EH (cell line): Measurements from ENCODE around the gene PYM1.

Experiments
- DNase-seq: peaks from one replicate; pipeline ENCODE4 v3.0.0-alpha.2; 2015; ENCODE audit warnings: low read depth

Gene PYM1

DNA sequence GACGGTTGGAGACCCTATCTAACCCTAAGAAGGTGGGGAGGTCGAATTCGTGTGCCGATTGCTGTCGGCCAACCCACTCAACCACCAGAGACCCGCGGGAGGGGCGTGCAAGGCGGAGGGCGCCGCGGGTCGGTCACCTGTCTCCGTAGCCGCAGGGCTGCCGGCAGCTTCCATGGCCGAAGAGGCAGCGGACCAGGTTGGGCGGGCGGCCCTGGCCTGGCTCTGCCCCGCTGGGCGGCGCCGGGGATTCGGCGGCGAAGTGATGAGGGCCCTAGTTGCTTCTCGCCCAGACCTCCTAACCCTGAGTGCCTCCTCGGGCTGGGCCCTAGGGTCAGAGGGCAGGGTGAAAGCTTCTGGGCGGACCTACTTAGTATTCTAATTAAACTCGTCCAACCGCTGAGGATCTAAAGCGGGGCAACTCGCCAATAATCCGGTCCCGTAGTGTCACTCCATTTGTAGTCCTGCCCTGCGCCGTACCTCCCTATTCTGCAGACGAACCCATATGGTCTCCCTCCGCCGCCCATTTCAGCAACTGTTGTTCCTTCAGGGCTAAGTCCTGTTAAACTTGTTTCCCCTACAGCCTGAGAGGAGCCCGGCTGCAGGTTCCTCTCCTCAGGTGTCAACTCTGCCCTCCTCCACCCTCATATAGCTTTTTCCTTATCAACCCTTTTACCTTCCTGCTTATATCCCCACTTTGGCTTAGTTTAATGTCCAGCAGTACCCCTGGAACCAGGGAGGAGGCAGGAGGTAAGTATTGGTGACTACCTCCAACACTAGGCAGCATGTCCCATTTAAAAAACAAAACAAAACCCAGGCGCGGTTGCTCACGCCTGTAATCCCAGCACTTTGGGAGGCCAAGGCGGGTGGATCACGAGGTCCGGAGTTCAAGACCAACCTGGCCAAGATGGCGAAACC lies at the start of gene PYM1:
Gene PYM1 (minus strand): TSS at position 307 of the 915 bp plus-strand sequence. CDS start 133 bp downstream, at position 174.
- DNase-seq = peak; percentile 75

DNA sequence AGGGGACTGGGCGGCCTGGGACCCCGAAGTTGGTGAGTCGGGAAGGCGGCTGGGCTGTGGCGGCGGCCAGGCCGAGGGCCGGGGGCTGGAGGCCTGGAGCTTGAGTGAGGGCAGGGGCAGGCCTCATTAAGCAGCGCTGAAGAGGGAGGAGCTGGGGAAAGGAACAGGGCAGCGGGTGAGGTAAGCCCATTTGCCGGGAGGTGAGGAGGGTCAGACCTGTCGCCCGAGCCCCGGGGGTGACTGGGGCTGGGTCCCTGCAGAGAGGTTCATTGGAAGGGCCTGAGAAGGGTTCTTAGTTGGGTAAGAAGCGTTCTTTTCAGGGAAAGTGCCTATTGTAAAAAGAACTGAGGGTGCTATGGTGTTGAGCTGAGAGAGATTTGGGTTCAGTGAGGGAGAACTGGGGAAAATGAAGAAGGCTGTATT lies 46.6 kb upstream of the PYM1 start:
- DNase-seq = peak; percentile 60

DNA sequence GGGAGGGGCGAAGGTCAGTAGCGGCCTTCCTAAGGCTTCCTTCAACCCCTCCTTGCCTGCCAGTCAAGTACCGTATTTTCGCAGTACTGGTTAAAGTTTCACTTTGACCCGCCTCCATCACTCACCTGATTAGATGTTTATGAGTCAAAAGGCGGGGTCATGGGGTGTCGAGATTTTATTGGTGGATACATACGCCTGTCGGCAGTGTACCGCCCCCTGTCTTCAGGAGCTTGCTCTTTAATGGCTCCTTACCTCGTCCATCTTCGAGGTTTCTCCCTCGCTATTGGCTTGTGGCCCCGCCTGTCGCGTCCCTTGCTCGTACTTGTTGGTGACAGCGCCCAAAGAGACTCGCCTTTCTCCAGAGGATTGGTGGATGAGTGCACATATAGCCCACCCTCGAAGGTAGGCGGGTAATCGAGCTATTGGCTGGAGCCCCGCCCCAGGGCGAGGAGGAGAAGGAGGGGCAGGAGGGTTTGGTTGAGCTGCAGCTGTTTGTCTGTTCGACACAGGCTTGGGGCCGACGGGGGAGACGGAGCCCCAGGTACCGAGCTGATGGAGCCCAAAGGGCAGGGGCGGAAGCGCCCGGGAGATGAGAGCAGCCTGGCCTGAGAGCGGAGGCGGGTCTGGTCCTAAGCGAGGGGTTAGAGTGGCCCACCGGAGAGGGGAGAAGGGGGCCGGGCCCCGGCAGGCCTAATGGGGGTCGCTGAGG lies 46.1 kb upstream of the PYM1 start, which contains the start of gene RAB5B:
Gene RAB5B (plus strand): TSS at position 480 of the 709 bp plus-strand sequence. CDS start 12,883 bp downstream, outside the sequence.
- peak; percentile 100 for DNase-seq

DNA sequence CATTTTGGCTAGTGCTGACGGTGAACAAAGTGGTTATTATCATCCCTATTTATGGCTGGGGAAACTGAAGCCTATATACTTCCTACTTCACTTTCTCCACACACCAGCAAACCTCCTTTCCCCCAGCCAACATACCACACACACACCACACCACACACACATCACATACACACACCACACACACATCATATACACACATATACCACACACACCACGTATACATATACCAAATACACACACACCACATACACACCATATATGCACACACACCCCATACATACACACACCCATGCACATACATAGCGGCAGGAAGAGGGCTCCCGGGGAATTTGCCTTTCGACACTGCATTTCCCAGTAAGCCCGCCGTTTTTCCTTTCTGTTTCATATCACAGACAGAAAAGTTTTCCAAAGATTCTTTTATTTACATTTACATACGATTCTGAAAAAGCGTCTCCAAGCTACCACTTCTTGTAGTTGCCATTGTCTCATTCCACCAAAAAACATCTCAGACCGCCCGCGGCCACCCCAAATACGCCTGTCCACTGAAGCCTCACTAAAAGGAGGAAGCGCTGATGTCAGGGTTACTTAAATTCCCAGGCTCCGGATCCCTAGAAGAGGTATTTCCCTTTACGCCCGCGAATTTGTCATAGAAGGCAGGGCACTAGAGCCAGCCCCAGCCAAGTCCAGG lies 45.4 kb upstream of the PYM1 start:
- no peak for DNase-seq

DNA sequence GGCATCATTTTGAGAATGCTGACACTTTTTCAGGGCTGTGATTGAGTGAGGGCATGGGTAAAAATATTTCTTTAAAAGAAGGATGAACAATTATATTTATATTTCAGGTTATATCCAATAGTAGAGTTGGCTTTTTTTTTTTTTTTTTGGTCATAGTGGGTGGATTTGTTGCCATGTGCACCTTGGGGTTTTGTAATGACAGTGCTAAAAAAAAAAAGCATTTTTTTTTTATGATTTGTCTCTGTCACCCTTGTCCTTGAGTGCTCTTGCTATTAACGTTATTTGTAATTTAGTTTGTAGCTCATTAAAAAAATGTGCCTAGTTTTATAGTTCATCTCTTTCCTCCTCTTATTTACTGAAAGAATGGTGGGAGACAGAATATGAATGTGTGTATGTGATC lies 44.8 kb upstream of the PYM1 start:
- DNase-seq = no peak

DNA sequence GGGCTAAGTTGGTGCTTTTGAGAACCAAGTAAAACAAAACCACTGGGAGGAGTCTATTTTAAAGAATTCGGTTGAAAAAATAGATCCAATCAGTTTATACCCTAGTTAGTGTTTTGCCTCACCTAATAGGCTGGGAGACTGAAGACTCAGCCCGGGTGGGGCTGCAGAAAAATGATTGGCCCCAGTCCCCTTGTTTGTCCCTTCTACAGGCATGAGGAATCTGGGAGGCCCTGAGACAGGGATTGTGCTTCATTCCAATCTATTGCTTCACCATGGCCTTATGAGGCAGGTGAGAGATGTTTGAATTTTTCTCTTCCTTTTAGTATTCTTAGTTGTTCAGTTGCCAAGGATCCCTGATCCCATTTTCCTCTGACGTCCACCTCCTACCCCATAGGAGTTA lies 44.3 kb upstream of the PYM1 start:
- DNase-seq = peak; percentile 75

DNA sequence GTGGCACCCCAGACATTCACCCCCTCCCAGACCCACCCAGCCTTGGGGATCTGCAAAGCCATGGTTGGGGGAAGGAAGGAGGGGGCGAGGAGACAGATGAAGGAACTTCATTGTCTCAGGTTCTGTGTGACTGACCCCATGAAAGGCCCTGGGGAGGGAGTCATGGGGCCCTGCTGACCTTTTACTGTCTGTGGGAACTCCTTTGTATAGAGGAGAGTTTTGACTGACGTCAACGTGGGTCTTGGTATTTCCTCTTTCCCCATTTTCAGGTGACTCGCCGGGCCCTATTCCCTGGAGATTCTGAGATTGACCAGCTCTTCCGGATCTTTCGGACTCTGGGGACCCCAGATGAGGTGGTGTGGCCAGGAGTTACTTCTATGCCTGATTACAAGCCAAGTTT lies 43.1 kb upstream of the PYM1 start:
- DNase-seq = peak; percentile 48

DNA sequence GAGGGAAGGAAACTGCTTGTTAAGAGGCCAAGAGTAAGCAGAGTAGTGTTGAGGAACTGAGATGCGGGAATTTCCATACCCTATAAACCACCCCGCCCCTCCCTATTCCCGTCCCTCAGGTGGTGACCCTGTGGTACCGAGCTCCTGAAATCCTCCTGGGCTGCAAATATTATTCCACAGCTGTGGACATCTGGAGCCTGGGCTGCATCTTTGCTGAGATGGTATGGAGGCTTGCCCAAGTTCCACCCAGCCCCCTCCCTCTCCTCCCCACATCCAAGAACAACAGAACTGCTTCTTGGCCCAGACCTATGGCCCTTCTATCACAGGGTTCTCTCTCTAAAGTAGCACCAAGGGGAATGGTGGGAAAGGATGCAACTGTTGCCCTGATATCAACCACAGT lies 41.7 kb upstream of the PYM1 start:
- DNase-seq = no peak

DNA sequence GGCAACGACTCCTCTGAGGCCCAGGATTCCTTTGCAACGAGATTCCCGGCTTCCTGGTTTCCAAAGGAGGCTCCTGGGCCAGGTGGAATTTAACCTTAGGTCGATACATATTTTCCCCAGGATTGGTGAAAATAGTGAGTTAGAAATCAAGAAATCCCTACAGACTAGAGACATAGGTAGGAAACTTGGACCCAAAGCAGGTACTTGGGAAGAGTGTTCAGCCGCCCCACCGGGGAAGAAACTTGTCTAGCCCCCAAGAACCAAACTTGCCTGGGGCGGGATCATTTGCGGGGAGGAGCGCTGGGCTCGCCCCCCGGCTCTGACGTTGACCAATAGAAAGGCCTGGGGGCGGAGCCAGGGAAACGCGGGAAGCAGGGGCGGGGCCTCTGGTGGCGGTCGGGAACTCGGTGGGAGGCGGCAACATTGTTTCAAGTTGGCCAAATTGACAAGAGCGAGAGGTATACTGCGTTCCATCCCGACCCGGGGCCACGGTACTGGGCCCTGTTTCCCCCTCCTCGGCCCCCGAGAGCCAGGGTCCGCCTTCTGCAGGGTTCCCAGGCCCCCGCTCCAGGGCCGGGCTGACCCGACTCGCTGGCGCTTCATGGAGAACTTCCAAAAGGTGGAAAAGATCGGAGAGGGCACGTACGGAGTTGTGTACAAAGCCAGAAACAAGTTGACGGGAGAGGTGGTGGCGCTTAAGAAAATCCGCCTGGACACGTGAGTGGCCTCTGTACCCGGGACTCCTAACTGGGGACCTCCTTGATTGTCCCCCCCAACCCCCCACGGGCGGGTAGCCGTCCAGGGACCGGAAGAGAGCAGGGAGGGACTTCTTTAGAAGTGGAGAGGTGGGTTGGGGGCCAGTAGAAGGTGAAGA lies 39.0 kb upstream of the PYM1 start, which contains the start of gene CDK2:
Gene CDK2 (plus strand): TSS at position 423 of the 874 bp plus-strand sequence. CDS start 179 bp downstream, at position 602.
- peak; percentile 84 for DNase-seq

DNA sequence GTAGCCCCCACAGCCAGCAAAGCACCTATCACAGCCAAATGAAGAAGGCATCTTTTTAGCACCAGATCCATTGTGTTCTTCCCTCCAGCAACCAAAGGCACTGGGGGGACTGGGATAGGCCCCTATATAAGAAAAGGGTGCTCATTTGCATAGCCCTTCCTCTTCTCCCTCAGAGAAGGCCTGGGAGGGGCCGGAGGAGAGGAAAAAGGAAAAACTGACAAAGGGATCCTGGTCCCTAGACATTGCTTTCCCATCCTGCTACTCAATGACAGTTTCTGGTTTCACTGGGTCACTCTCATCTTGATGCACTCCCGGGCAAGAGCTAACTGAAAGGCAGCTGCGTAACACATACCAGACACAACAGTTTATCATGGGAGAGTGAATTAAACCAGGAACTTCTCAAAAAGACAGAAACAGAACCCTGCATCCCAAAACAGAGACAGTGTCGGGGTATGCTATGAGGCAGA lies 38.3 kb upstream of the PYM1 start, which contains the start of gene PMEL:
Gene PMEL (minus strand): TSS at position 102 of the 467 bp plus-strand sequence. CDS start 31 bp downstream, at position 71.
- DNase-seq = peak; percentile 27

DNA sequence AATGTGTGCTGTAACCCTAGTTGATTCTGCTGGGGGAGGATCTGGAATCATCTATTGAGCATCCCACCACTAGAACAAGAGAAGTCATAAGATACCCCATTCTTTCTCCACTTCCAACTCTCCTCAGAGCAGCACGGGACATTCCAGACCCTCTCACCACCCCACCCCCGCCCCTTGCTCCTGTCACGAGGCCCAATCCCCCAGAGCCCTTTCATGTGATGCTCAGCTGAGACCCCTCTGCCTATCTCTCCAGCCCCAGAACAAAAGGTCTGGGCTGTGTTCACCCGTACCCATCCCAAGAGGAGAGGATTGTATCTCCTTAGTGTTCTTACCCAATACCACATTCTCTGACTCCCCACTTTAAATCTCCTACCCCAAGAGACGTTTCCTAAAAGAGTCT lies 37.5 kb upstream of the PYM1 start:
- DNase-seq = no peak

DNA sequence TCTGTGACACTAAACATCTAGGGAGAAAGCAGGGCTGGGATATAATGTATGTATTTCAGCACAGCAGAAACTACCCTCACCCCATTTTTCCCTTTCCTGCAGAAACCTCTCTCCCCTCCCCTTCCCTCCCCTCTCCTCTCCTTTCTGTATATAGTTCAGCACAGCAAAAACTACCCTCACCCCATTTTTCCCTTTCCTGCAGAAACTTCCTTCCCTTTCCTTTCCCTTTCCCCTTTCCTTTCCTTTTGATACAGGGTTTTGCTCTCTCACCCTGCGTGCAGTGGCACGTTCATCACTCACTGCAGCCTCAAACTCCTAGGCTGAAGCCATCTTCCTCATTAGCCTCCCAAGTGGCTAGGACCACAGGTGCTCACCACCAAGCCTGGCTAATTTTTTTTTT lies 36.1 kb upstream of the PYM1 start:
- no peak for DNase-seq

DNA sequence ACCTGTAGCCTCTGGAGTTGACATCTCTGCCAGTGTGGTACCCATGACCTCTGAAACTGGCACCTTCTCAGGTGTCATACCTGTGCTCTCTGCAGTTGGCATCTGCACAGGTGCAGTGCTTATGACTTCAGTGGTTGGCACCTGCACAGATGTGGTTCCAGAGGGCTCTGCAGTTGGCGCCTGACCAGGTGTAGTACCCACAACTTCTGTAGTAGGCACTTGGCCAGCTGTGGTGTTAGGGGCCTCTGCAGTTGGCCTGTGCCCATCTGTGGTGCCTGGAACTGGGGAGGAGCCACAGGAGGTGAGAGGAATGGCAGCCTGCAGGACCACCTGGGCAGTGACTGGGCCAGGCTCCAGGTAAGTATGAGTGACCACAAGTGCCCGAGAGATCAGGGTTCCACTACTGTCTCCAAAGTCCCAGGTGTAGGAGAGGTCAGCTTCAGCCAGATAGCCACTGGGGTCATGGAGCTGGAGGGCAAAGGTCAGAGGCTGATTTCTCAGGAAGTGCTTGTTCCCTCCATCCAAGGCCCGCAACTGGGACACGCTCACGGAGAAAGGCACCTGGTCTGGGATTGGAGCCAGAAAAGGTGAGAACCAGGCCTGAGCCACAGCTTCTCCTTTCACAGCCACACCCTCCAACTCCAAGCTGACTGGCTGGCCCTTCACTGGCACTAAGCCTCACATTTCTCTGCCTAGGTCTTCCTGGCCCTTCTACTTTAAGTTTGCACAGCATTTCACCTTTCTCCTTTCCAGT lies 29.6 kb upstream of the PYM1 start:
- no peak for DNase-seq

DNA sequence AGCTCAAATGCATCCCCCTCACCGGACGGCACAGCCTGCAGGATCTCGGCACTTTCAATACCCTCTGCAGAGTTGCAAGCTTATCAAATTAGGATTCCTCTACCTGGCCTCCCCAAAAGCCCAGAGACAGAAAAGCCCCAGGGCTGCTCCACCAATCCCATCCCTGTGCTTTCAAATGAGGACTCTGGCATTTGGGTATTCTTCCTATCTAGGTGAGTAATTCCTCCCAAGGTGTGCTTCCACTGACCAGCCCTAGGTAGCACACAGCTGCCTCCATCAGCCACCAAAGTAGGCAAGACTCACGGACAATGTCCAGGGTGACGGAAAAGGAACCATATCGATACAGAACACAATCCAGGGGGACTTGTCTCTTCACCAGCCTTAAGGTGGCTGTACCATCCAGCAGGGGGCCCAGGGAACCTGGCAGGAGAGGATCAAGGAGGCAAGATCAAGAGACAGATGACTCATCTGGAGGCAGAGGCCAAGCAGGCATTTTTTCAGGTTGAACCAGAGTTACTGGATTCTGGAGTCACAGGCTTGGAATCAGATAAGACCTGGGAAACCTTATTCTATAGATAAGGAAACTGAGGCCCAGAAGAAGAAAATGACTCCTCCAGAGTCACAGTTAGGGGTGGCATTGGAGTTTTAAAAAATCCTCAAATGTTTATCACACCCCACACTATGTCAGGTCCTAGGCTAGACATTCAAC lies 28.3 kb upstream of the PYM1 start:
- peak; percentile 63 for DNase-seq

DNA sequence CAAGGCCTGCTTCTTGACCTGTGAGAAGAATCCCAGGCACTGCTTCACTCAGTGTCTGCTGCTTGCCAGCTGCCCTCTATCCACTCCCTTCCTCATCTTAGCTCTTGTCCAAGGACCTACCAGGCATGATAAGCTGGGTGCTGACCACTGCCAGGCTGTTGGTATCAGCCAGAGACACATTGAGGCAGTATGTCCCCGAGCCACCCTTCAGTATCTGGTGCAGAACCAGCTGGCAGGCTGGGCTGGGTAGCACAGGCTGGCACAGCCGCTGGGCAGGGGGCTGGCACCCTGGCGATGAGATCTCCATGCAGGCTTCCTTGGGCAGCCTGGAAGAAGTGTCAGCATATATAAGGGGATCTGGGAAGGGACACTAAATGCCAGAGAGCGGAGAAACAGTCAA lies 27.6 kb upstream of the PYM1 start:
- no peak for DNase-seq

DNA sequence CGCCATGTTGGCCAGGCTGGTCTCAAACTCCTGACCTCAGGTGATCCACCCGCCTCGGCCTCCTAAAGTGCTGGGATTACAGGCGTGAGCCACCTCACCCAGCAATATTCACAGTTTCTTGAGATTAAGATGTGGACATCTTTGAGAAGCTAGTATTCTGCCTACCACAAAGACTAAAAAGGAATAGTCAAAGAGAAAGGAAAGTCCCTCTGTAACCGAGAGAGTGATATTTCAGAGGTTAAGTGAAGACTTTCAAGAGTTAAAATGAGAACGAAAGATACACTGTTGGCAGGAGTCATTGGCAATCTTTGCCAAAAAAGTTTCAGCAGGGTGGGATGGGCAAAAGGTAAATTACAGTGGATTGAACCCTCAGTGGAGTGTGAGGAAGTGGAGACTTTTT lies 18.9 kb upstream of the PYM1 start:
- no peak for DNase-seq

DNA sequence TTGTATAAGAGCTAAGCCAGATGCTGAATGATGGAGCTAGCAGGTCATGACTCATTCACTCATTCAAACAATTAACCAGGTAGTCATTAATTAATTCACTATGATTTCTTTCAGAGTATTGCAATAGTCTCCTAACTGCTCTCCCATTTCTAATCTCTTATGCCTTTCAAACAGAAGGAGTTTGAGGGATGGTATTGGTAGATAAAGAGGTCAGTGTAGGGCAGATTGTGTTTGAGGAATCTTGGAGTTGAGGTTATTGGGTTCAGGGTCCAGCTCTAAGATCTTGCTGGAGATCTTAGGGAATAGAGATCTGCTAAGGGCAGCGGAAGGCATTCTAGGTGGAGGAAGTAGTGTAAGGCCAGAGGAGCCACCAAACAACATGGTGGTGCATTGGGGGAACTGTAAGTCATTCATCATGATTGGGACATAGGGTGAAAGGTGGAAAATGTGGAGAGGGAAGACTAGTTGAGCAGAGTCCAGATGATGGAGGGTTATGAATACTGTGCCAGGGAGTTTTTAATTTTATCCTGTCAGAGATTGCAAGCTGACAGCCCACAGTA lies 15.0 kb upstream of the PYM1 start:
- no peak for DNase-seq

DNA sequence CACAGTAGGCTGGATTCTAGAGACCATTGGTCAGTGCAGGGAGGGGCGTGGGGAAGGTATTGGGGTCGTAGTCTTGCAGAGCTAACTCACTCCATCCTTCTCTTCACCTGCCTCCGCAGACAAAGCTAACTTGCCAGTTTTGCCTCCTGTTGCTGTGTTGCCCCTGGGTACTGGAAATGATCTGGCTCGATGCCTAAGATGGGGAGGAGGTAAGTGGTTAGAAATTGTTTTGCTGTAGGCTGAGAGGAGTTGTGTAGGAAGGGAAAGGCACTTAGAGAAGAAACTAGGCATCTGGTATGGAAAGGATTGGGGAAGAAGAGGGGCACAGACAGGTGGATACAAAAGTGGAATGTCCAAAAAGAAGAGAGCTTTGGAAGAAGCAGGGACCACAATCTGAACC lies 14.4 kb upstream of the PYM1 start:
- no peak for DNase-seq

DNA sequence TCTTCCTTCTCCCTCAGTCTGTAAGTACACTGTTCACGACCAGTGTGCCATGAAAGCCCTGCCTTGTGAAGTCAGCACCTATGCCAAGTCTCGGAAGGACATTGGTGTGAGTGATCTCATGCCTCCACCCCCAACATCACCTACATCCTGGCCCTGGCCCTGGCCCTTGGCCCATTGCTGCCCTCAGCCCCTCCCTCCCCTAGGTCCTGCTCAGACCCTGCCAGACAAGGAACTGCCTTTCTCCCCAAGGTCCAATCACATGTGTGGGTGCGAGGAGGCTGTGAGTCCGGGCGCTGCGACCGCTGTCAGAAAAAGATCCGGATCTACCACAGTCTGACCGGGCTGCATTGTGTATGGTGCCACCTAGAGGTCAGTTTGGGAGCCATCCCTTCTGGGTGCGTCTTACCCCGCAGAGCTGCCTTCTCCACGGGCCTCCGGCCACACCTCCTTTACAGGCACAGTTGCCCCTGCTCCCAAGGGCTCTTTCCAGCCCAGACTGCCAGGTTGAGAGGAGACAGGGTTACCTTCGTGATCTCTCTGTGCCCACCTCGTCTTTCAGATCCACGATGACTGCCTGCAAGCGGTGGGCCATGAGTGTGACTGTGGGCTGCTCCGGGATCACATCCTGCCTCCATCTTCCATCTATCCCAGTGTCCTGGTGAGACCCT lies 12.5 kb upstream of the PYM1 start:
- peak; percentile 84 for DNase-seq
